HL-60 (cell line): ENCODE data around the gene CIRBP.

ENCODE experiments used
- CTCF ChIP-seq: IDR thresholded peaks from one replicate; pipeline ENCODE4 v1.5.1; 2011; ENCODE audit warnings: low read length, control low read depth, inconsistent platforms; ENCODE audit not compliant: insufficient read depth
- GABPA ChIP-seq: IDR thresholded peaks from 2 replicates; pipeline ENCODE4 v1.6.1; 2012; ENCODE audit warnings: low read depth
- POLR2AphosphoS5 ChIP-seq: IDR thresholded peaks from 2 replicates; pipeline ENCODE4 v1.6.1; 2012; ENCODE audit warnings: low read depth
- SPI1 ChIP-seq: IDR thresholded peaks from 2 replicates; pipeline ENCODE4 v1.6.1; 2012; ENCODE audit warnings: low read depth, mild to moderate bottlenecking, borderline replicate concordance
- TF ChIP-seq, protein P1 (sequence below): IDR thresholded peaks from 2 replicates; pipeline ENCODE4 v1.6.1; 2012; ENCODE audit warnings: low read depth; ENCODE audit not compliant: insufficient replicate concordance

- TF ChIP-seq, protein P1, sequence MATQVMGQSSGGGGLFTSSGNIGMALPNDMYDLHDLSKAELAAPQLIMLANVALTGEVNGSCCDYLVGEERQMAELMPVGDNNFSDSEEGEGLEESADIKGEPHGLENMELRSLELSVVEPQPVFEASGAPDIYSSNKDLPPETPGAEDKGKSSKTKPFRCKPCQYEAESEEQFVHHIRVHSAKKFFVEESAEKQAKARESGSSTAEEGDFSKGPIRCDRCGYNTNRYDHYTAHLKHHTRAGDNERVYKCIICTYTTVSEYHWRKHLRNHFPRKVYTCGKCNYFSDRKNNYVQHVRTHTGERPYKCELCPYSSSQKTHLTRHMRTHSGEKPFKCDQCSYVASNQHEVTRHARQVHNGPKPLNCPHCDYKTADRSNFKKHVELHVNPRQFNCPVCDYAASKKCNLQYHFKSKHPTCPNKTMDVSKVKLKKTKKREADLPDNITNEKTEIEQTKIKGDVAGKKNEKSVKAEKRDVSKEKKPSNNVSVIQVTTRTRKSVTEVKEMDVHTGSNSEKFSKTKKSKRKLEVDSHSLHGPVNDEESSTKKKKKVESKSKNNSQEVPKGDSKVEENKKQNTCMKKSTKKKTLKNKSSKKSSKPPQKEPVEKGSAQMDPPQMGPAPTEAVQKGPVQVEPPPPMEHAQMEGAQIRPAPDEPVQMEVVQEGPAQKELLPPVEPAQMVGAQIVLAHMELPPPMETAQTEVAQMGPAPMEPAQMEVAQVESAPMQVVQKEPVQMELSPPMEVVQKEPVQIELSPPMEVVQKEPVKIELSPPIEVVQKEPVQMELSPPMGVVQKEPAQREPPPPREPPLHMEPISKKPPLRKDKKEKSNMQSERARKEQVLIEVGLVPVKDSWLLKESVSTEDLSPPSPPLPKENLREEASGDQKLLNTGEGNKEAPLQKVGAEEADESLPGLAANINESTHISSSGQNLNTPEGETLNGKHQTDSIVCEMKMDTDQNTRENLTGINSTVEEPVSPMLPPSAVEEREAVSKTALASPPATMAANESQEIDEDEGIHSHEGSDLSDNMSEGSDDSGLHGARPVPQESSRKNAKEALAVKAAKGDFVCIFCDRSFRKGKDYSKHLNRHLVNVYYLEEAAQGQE = no peak
- TF ChIP-seq POLR2AphosphoS5 (no peak), CTCF (no peak), SPI1 (no peak), GABPA (no peak)
These were observed 33.2 kb upstream of the CIRBP start for GRCh38 chr19:1235625-1236538.
